GM19324 (cell line): ENCODE data around the gene KLF7.

Experiments used
- ATAC-seq: cut with Tn5 transposase; IDR thresholded peaks from one replicate; pipeline ENCODE4 v1.9.1; 2021; ENCODE audit warnings: mild to moderate bottlenecking, moderate library complexity; ENCODE audit not compliant: unreplicated experiment, low FRiP score

The KLF7 gene

GRCh38 chr2:207072571-207072970 is 93.2 kb downstream of the KLF7 start:
- ATAC-seq = no peak

- no peak for ATAC-seq
Observed at GRCh38 chr2:207071820-207072219, 93.9 kb downstream of the KLF7 start.

- no peak for ATAC-seq
Observed at GRCh38 chr2:207067473-207067872, 98.3 kb downstream of the KLF7 start.

GRCh38 chr2:207066791-207067460 is 98.8 kb downstream of the KLF7 start:
- ATAC-seq = no peak

GRCh38 chr2:207066166-207066565 is 99.6 kb downstream of the KLF7 start:
- no peak for ATAC-seq

- ATAC-seq = no peak
Observed at GRCh38 chr2:207064128-207064690, 101.5 kb downstream of the KLF7 start.

GRCh38 chr2:207061181-207061580 is 104.6 kb downstream of the KLF7 start:
- no peak for ATAC-seq

- ATAC-seq = no peak
Observed at GRCh38 chr2:207055257-207055656, 110.5 kb downstream of the KLF7 start.

- ATAC-seq = no peak
Observed at GRCh38 chr2:207054521-207054920, 111.2 kb downstream of the KLF7 start.

- ATAC-seq = no peak
Observed at GRCh38 chr2:207051385-207051965, 114.3 kb downstream of the KLF7 start.

- no peak for ATAC-seq
Observed at GRCh38 chr2:207049122-207049521, 116.6 kb downstream of the KLF7 start.

- ATAC-seq = no peak
Observed at GRCh38 chr2:207048416-207048815, 117.3 kb downstream of the KLF7 start.

- no peak for ATAC-seq
Observed at GRCh38 chr2:207046724-207047123, 119.0 kb downstream of the KLF7 start.

- no peak for ATAC-seq
Observed at GRCh38 chr2:207045531-207045930, 120.2 kb downstream of the KLF7 start.

GRCh38 chr2:207044379-207045362 is 121.1 kb downstream of the KLF7 start:
- no peak for ATAC-seq

- no peak for ATAC-seq
Observed at GRCh38 chr2:207042841-207043240, 122.9 kb downstream of the KLF7 start.

GRCh38 chr2:207041786-207042554 is 123.8 kb downstream of the KLF7 start:
- ATAC-seq = no peak

- no peak for ATAC-seq
Observed at GRCh38 chr2:207041279-207041678, 124.5 kb downstream of the KLF7 start.

GRCh38 chr2:207040696-207041095 is 125.1 kb downstream of the KLF7 start:
- no peak for ATAC-seq

- no peak for ATAC-seq
Observed at GRCh38 chr2:207039225-207039624, 126.5 kb downstream of the KLF7 start.
